ENCODE results near the gene NFIC. TPM values are rescaled to one million over a fixed set of nuclear protein-coding genes. Genes with fewer than 3 reads are reported as not detected.

NFIC gene
- total and polyA plus RNA-seq, 10 of the 15 experiments (the other 5 are each of a cell fraction or from before 2014, with no cell fraction given), result 0.71 to 53.5 (median 10.2) TPM

DNA sequence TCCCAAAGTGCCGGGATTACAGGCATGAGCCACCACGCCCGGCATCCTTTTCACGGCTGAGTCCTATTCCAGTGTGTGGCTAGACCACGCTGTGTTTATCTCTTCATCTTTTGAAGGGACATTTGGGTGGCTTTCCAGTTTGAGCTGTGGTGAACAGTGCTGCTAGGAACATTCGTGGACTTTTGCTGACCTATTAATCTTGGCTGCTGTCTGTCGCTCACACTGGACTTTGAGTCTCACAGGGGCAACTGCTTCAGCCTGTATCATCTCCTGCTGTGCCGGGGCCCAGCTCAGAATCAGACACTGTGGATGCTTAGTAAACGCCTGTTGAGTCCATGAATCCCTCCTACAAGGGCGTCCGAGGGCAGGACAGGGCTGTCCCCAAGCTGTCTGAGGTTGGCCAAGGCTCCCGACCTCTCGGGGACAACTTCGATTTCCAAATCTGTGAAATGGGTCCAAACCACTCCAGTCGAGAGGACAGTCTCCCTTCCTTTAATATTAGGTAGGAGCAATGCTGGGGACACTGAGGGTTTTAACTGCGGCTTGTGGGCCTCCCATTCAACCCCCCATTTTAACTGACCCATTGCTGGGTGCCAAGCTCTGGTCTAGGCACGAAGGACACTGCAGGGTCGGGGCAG, 65.5 kb downstream of the NFIC start:
- H3K79me2 ChIP-seq (ENCODE audit: control insufficient read depth, insufficient read depth, low read length), result no peaks in the 10 kb centered on the region; the same call in 1 of the 2 replicates
- FAIRE-seq (no peak), ATAC-seq (no peak), DNase-seq (ENCODE audit: low read depth, low spot score) (no peak)
- H3K4me1 ChIP-seq (ENCODE audit: control insufficient read depth, insufficient read depth, low read length), result peaks cover 14% of the 10 kb centered on the region
- in situ Hi-C loops (cut with MboI), result loop anchor here (5.0 kb wide), 1 partner anchor 105 kb away; no protein-coding TSS in a partner anchor
- ChIA-PET POLR2A (no interaction called here), CTCF (interaction anchor here (0.5 to 5.1 kb wide), 7 partner anchors 12 to 358 kb away, joined by 3 to 87 read pairs (median 4); partner anchors contain the start of gene MRPL54), RAD21 (ENCODE audit: unreplicated experiment) (interaction anchor here (0.7 to 1.1 kb wide), 2 partner anchors 58 to 99 kb away, joined by 3 to 4 read pairs; no protein-coding TSS in a partner anchor), SMC1A (ENCODE audit: uncharacterized antibody, unreplicated experiment) (interaction anchor here (0.6 to 1.3 kb wide), 4 partner anchors 10 to 108 kb away, joined by 3 to 4 read pairs (median 4); no protein-coding TSS in a partner anchor)
- no peaks in the 10 kb centered on the region for H4K20me1 ChIP-seq (ENCODE audit: control insufficient read depth, insufficient read depth)
- peaks cover 3% of the 10 kb centered on the region; the same call in 2 of the 3 replicates for H3K9me3 ChIP-seq (replicated peaks; ENCODE audit: control insufficient read depth, insufficient read depth, low read length)
- BruUV-seq (replicated peaks), result no TSS peak
- H3K27me3 ChIP-seq (replicated peaks in 1 of 2; ENCODE audit: control insufficient read depth in 2 of 2, insufficient read depth in 2 of 2, low read length in 1 of 2), result no peaks in the 10 kb centered on the region
- 86% methylated on average over 18 of the region's 18 CpGs for WGBS (ENCODE audit: insufficient coverage, insufficient replicate concordance, low lambda C conversion rate, missing lambda C conversion rate)
- no peak overlapping the region for H3K4me2 ChIP-seq (ENCODE audit: control insufficient read depth, insufficient read depth)
- H3K4me3 ChIP-seq, result no peak overlapping the region
- H3K9ac ChIP-seq (ENCODE audit: control insufficient read depth, insufficient read depth, low read length), result no peak overlapping the region
- H3K27ac ChIP-seq (ENCODE audit: control insufficient read depth, insufficient read depth), result no peak overlapping the region
- intact Hi-C loops (cut with micrococcal nuclease; ENCODE audit: unreplicated experiment), result no loop called here
- H2AFZ ChIP-seq (ENCODE audit: control insufficient read depth, low read depth, low read length), result no peak overlapping the region
- H3K36me3 ChIP-seq (ENCODE audit: control insufficient read depth in 2 of 2, insufficient read depth in 2 of 2, low read length in 1 of 2), result peaks cover 15 to 16% of the 10 kb centered on the region in 2 experiments; a peak in 3 of 4 replicates
- TF ChIP-seq, protein P1, sequence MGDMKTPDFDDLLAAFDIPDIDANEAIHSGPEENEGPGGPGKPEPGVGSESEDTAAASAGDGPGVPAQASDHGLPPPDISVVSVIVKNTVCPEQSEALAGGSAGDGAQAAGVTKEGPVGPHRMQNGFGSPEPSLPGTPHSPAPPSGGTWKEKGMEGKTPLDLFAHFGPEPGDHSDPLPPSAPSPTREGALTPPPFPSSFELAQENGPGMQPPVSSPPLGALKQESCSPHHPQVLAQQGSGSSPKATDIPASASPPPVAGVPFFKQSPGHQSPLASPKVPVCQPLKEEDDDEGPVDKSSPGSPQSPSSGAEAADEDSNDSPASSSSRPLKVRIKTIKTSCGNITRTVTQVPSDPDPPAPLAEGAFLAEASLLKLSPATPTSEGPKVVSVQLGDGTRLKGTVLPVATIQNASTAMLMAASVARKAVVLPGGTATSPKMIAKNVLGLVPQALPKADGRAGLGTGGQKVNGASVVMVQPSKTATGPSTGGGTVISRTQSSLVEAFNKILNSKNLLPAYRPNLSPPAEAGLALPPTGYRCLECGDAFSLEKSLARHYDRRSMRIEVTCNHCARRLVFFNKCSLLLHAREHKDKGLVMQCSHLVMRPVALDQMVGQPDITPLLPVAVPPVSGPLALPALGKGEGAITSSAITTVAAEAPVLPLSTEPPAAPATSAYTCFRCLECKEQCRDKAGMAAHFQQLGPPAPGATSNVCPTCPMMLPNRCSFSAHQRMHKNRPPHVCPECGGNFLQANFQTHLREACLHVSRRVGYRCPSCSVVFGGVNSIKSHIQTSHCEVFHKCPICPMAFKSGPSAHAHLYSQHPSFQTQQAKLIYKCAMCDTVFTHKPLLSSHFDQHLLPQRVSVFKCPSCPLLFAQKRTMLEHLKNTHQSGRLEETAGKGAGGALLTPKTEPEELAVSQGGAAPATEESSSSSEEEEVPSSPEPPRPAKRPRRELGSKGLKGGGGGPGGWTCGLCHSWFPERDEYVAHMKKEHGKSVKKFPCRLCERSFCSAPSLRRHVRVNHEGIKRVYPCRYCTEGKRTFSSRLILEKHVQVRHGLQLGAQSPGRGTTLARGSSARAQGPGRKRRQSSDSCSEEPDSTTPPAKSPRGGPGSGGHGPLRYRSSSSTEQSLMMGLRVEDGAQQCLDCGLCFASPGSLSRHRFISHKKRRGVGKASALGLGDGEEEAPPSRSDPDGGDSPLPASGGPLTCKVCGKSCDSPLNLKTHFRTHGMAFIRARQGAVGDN (IDR thresholded peaks at IDR 0.05), result no peak
- TF ChIP-seq EGR1 (IDR thresholded peaks at IDR 0.05; ENCODE audit: borderline replicate concordance in 1 of 2, low read depth in 2 of 2, low read length in 2 of 2), result no peak
- TF ChIP-seq, protein P2, sequence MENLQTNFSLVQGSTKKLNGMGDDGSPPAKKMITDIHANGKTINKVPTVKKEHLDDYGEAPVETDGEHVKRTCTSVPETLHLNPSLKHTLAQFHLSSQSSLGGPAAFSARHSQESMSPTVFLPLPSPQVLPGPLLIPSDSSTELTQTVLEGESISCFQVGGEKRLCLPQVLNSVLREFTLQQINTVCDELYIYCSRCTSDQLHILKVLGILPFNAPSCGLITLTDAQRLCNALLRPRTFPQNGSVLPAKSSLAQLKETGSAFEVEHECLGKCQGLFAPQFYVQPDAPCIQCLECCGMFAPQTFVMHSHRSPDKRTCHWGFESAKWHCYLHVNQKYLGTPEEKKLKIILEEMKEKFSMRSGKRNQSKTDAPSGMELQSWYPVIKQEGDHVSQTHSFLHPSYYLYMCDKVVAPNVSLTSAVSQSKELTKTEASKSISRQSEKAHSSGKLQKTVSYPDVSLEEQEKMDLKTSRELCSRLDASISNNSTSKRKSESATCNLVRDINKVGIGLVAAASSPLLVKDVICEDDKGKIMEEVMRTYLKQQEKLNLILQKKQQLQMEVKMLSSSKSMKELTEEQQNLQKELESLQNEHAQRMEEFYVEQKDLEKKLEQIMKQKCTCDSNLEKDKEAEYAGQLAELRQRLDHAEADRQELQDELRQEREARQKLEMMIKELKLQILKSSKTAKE (IDR thresholded peaks at IDR 0.05; ENCODE audit: low read depth, poor library complexity, severe bottlenecking), result no peak
- TF ChIP-seq, protein P3, sequence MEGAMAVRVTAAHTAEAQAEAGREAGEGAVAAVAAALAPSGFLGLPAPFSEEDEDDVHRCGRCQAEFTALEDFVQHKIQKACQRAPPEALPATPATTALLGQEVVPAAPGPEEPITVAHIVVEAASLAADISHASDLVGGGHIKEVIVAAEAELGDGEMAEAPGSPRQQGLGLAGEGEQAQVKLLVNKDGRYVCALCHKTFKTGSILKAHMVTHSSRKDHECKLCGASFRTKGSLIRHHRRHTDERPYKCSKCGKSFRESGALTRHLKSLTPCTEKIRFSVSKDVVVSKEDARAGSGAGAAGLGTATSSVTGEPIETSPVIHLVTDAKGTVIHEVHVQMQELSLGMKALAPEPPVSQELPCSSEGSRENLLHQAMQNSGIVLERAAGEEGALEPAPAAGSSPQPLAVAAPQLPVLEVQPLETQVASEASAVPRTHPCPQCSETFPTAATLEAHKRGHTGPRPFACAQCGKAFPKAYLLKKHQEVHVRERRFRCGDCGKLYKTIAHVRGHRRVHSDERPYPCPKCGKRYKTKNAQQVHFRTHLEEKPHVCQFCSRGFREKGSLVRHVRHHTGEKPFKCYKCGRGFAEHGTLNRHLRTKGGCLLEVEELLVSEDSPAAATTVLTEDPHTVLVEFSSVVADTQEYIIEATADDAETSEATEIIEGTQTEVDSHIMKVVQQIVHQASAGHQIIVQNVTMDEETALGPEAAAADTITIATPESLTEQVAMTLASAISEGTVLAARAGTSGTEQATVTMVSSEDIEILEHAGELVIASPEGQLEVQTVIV (IDR thresholded peaks at IDR 0.05; ENCODE audit: borderline replicate concordance, partially characterized antibody), result no peak
- no peak for TF ChIP-seq ETV6 (conservative IDR thresholded peaks at IDR 0.05 in 1 of 2, IDR thresholded peaks at IDR 0.05 in 1 of 2; ENCODE audit: borderline replicate concordance in 1 of 2, low read depth in 1 of 2)
- TF ChIP-seq ZNF24 (IDR thresholded peaks at IDR 0.05), result no peak
- no peak for TF ChIP-seq JUNB (IDR thresholded peaks at IDR 0.05)
- TF ChIP-seq EP300 (IDR thresholded peaks at IDR 0.05; ENCODE audit: borderline replicate concordance in 1 of 2, control insufficient read depth in 1 of 2, low read depth in 2 of 2, low read length in 2 of 2), result no peak
- TF ChIP-seq MTA2 (IDR thresholded peaks at IDR 0.05; ENCODE audit: low read depth), result no peak
- TF ChIP-seq, protein P4, sequence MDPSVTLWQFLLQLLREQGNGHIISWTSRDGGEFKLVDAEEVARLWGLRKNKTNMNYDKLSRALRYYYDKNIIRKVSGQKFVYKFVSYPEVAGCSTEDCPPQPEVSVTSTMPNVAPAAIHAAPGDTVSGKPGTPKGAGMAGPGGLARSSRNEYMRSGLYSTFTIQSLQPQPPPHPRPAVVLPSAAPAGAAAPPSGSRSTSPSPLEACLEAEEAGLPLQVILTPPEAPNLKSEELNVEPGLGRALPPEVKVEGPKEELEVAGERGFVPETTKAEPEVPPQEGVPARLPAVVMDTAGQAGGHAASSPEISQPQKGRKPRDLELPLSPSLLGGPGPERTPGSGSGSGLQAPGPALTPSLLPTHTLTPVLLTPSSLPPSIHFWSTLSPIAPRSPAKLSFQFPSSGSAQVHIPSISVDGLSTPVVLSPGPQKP (IDR thresholded peaks at IDR 0.05; ENCODE audit: low read depth, low read length), result no peak
